Muscle of leg (tissue), 11 donors: ENCODE results near the gene DOCK3. TPM values are rescaled to one million over a fixed set of nuclear protein-coding genes. Genes with fewer than 3 reads are reported as not detected.
A peak's percentile ranks its signal among the peaks of the same experiment; 100 is the strongest.
"Not testable (repeated sequence)": the region's sequence is repeated elsewhere in the genome, so short reads cannot be mapped to it uniquely, and the experiment has no call there.

Experiments used
- DNase-seq: peaks from one replicate; pipeline ENCODE4 v3.0.0; 2013
- H3K27ac ChIP-seq: one replicate; pipeline ENCODE4 v1.5.1; 2013; ENCODE audit warnings: mild to moderate bottlenecking, low read length, control low read depth
- H3K27me3 ChIP-seq: one replicate; pipeline ENCODE4 v1.6.1; 2013; ENCODE audit warnings: low read length; ENCODE audit not compliant: control insufficient read depth, insufficient read depth
- H3K36me3 ChIP-seq: one replicate; pipeline ENCODE4 v1.6.1; 2013; ENCODE audit warnings: low read length; ENCODE audit not compliant: control insufficient read depth, insufficient read depth
- H3K4me1 ChIP-seq: one replicate; pipeline ENCODE4 v1.6.1; 2013; ENCODE audit warnings: low read length; ENCODE audit not compliant: control insufficient read depth, insufficient read depth
- H3K4me3 ChIP-seq: one replicate; pipeline ENCODE4 v1.5.1; 2013; ENCODE audit warnings: low read length, control low read depth
- H3K9me3 ChIP-seq: replicated peaks from 2 replicates; pipeline ENCODE4 v1.6.1; 2013; ENCODE audit warnings: low read depth, low read length; ENCODE audit not compliant: control insufficient read depth
- WGBS: methylation state at CpG from one replicate; pipeline ENCODE4 v1.1.5; 2013; ENCODE audit warnings: missing lambda C conversion rate; ENCODE audit not compliant: insufficient coverage; 5-methylcytosine and 5-hydroxymethylcytosine counted together
- polyA plus RNA-seq, 8 donors: library from polyadenylated mRNA; unstranded; fragments of 120-200 nt; gene quantifications; one replicate each; pipeline versions ENCODE4 v1.2.1 to v1.2.3, GENCODE V29; 2013; ENCODE audit warnings: inconsistent platforms in 1 of 8, low replicate concordance in 1 of 8; ENCODE audit not compliant: insufficient read length in 8 of 8, insufficient read depth in 1 of 8
- total RNA-seq: library from RNA; stranded (reverse); fragments of 120-200 nt; gene quantifications from one replicate; pipeline ENCODE4 v1.2.4, GENCODE V29; 2013

The DOCK3 gene
- total and polyA plus RNA-seq, 9 donors, result 0.08 to 0.48 (median 0.17) TPM

- H3K27ac ChIP-seq, result no peak overlapping the region
- no peaks in the 10 kb centered on the region for H3K9me3 ChIP-seq
- no peaks in the 10 kb centered on the region for H3K36me3 ChIP-seq
- no peak for DNase-seq
- H3K4me3 ChIP-seq, result no peak overlapping the region
- no peaks in the 10 kb centered on the region for H3K4me1 ChIP-seq
- WGBS, result no CpG with 5 or more reads among the region's 5 CpGs
- H3K27me3 ChIP-seq, result no peaks in the 10 kb centered on the region
These were observed 279.2 kb downstream of the DOCK3 start for GRCh38 chr3:50953825-50954414.

- H3K36me3 ChIP-seq, result no peaks in the 10 kb centered on the region
- no CpG with 5 or more reads among the region's 1 CpG for WGBS
- no peak overlapping the region for H3K4me3 ChIP-seq
- H3K27ac ChIP-seq, result no peak overlapping the region
- no peaks in the 10 kb centered on the region for H3K4me1 ChIP-seq
- DNase-seq, result no peak
- H3K9me3 ChIP-seq, result no peaks in the 10 kb centered on the region
- no peaks in the 10 kb centered on the region for H3K27me3 ChIP-seq
These were observed 286.7 kb downstream of the DOCK3 start for GRCh38 chr3:50961386-50961785.

- no peaks in the 10 kb centered on the region for H3K36me3 ChIP-seq
- H3K27me3 ChIP-seq, result no peaks in the 10 kb centered on the region
- DNase-seq, result peak; percentile 20
- H3K4me1 ChIP-seq, result no peaks in the 10 kb centered on the region
- no CpG with 5 or more reads among the region's 3 CpGs for WGBS
- H3K4me3 ChIP-seq, result no peak overlapping the region
- H3K27ac ChIP-seq, result no peak overlapping the region
- peaks cover 4% of the 10 kb centered on the region for H3K9me3 ChIP-seq
These were observed 296.8 kb downstream of the DOCK3 start for GRCh38 chr3:50971487-50971924.

GRCh38 chr3:50972029-50972428 is 297.3 kb downstream of the DOCK3 start:
- Histone ChIP-seq H3K27ac (no peak overlapping the region), H3K9me3 (peaks cover 4% of the 10 kb centered on the region), H3K27me3 (no peaks in the 10 kb centered on the region), H3K4me3 (no peak overlapping the region), H3K36me3 (no peaks in the 10 kb centered on the region), H3K4me1 (no peaks in the 10 kb centered on the region)
- no peak for DNase-seq
- 100% methylated on average over 1 of the region's 2 CpGs for WGBS

GRCh38 chr3:50978586-50978985 is 303.9 kb downstream of the DOCK3 start:
- H3K9me3 ChIP-seq, H3K4me1 ChIP-seq, H3K4me3 ChIP-seq, H3K36me3 ChIP-seq, H3K27me3 ChIP-seq, DNase-seq, H3K27ac ChIP-seq: not testable (repeated sequence)
- WGBS, result 67% methylated on average over 2 of the region's 18 CpGs

GRCh38 chr3:50978991-50979667 is 304.4 kb downstream of the DOCK3 start:
- Histone ChIP-seq H3K9me3 (no peaks in the 10 kb centered on the region), H3K36me3 (no peaks in the 10 kb centered on the region), H3K4me3 (no peak overlapping the region), H3K27ac (no peak overlapping the region), H3K27me3 (no peaks in the 10 kb centered on the region), H3K4me1 (no peaks in the 10 kb centered on the region)
- DNase-seq, result no peak
- 71% methylated on average over 1 of the region's 15 CpGs for WGBS

- no peaks in the 10 kb centered on the region for H3K9me3 ChIP-seq
- WGBS, result 82% methylated on average over 7 of the region's 9 CpGs
- H3K27ac ChIP-seq, result no peak overlapping the region
These were observed 308.0 kb downstream of the DOCK3 start for GRCh38 chr3:50982540-50983325.

GRCh38 chr3:50983887-50984286 is 309.2 kb downstream of the DOCK3 start:
- no peaks in the 10 kb centered on the region for H3K27me3 ChIP-seq
- no peaks in the 10 kb centered on the region for H3K4me1 ChIP-seq
- no peaks in the 10 kb centered on the region for H3K9me3 ChIP-seq
- H3K36me3 ChIP-seq, result no peaks in the 10 kb centered on the region
- no peak for DNase-seq
- no peak overlapping the region for H3K4me3 ChIP-seq
- 82% methylated on average over 5 of the region's 5 CpGs for WGBS
- H3K27ac ChIP-seq, result no peak overlapping the region

More at GRCh38 chr3:50982540-50983325, 308.0 kb downstream of the DOCK3 start:
- Histone ChIP-seq H3K36me3 (no peaks in the 10 kb centered on the region), H3K4me1 (no peaks in the 10 kb centered on the region), H3K4me3 (no peak overlapping the region), H3K27me3 (no peaks in the 10 kb centered on the region)
- no peak for DNase-seq

GRCh38 chr3:50985893-50986292 is 311.2 kb downstream of the DOCK3 start:
- H3K4me3 ChIP-seq, result no peak overlapping the region
- no peak for DNase-seq
- no peaks in the 10 kb centered on the region for H3K36me3 ChIP-seq
- WGBS, result no CpG with 5 or more reads among the region's 1 CpG
- H3K27me3 ChIP-seq, result no peaks in the 10 kb centered on the region
- no peaks in the 10 kb centered on the region for H3K4me1 ChIP-seq
- no peaks in the 10 kb centered on the region for H3K9me3 ChIP-seq
- no peak overlapping the region for H3K27ac ChIP-seq

GRCh38 chr3:50986726-50987125 is 312.0 kb downstream of the DOCK3 start:
- Histone ChIP-seq H3K27ac (no peak overlapping the region), H3K9me3 (no peaks in the 10 kb centered on the region), H3K27me3 (no peaks in the 10 kb centered on the region), H3K4me3 (no peak overlapping the region), H3K4me1 (no peaks in the 10 kb centered on the region), H3K36me3 (no peaks in the 10 kb centered on the region)
- DNase-seq, result no peak
- WGBS, result no CpG with 5 or more reads among the region's 2 CpGs
